Panc1 (cell line): Measurements from ENCODE around the gene NECTIN4. TPM values are rescaled to one million over a fixed set of nuclear protein-coding genes. Genes with fewer than 3 reads are reported as not detected.

Source experiments
- ATAC-seq: fragments of 200-7000 bp; cut with Tn5 transposase; 2 replicates; pipeline ENCODE4 v1.9.1; 2020; ENCODE audit warnings: mild to moderate bottlenecking, moderate library complexity
- BruUV-seq: library from RNA; stranded (reverse); fragments of 400-500 nt; replicated peaks from 2 replicates; lab custom pipeline; 2021; lab: Mats Ljungman, UMichigan
- CTCF ChIA-PET: fragments of 300-600 bp; sonication (Branson Sonifier 250); formaldehyde crosslinking; loops from one replicate; lab custom pipeline; 2022; ENCODE audit warnings: antibody characterized with exemption; lab: Charles Lee
- POLR2A ChIA-PET: fragments of 300-600 bp; sonication (Branson Sonifier 250); formaldehyde crosslinking; loops from one replicate; lab custom pipeline; 2022; ENCODE audit warnings: antibody characterized with exemption; lab: Charles Lee
- DNase-seq: peaks from one replicate; pipeline ENCODE4 v3.0.0-alpha.2; 2010; ENCODE audit warnings: low read depth, low spot score
- H3K27ac ChIP-seq: 2 replicates; pipeline ENCODE4 v1.5.1; 2011; ENCODE audit warnings: mild to moderate bottlenecking, low read length, inconsistent platforms
- H3K27me3 ChIP-seq: fragments of 200-500 bp; sonication (Bioruptor generic); 2 replicates; pipeline ENCODE4 v1.6.0; 2014; ENCODE audit warnings: low read length, inconsistent platforms; ENCODE audit not compliant: control insufficient read depth, insufficient read depth
- H3K36me3 ChIP-seq: fragments of 200-500 bp; sonication (Bioruptor generic); 2 replicates; pipeline ENCODE4 v1.5.1; 2014; ENCODE audit warnings: inconsistent platforms, mild to moderate bottlenecking, low read length, moderate library complexity; ENCODE audit not compliant: control insufficient read depth, insufficient read depth
- H3K4me1 ChIP-seq: 2 replicates; pipeline ENCODE4 v1.5.1; 2011; ENCODE audit warnings: inconsistent platforms, mild to moderate bottlenecking, low read length, moderate library complexity; ENCODE audit not compliant: control insufficient read depth, insufficient read depth
- H3K4me3 ChIP-seq, 2 experiments: 2 replicates each; pipeline ENCODE4 v1.5.1; 2011 to 2012; ENCODE audit warnings: low read depth in 2 of 2, low read length in 2 of 2, mild to moderate bottlenecking in 2 of 2, inconsistent platforms in 1 of 2, moderate library complexity in 1 of 2
- H3K9me3 ChIP-seq: fragments of 200-500 bp; sonication (Bioruptor generic); 2 replicates; pipeline ENCODE4 v1.5.1; 2014; ENCODE audit warnings: low read depth, mild to moderate bottlenecking, inconsistent platforms, low read length, moderate library complexity; ENCODE audit not compliant: control insufficient read depth, insufficient read depth
- POLR2AphosphoS5 ChIP-seq: IDR thresholded peaks from 2 replicates; pipeline ENCODE4 v1.6.1; 2012; ENCODE audit warnings: mild to moderate bottlenecking, low read depth, low read length, moderate library complexity
- SIN3A ChIP-seq: IDR thresholded peaks from 2 replicates; pipeline ENCODE4 v1.6.1; 2012; ENCODE audit warnings: low read depth, mild to moderate bottlenecking, low read length, moderate library complexity, borderline replicate concordance; ENCODE audit not compliant: insufficient read depth
- TCF7L2 ChIP-seq: IDR thresholded peaks from 2 replicates; pipeline ENCODE4 v1.6.1; 2011; ENCODE audit warnings: mild to moderate bottlenecking, low read depth, low read length, inconsistent platforms
- in situ Hi-C: cut with HindIII; loops from 2 replicates; pipeline ENCODE4 v1.10.0; 2016; ENCODE audit warnings: low sequenced_read_pairs, low pct_unique_long_range_greater_than_20kb
- intact Hi-C: fragments of 100-400 bp; cut with micrococcal nuclease; formaldehyde crosslinking; loops from one replicate; pipeline ENCODE4 v1.10.0; 2022; ENCODE audit not compliant: unreplicated experiment
- total RNA-seq: library from RNA; stranded (reverse); gene quantifications from one replicate; pipeline ENCODE4 v1.2.1, GENCODE V29; 2021; ENCODE audit not compliant: unreplicated experiment
- TF ChIP-seq, protein P1 (sequence below): fragments of 450-650 bp; IDR thresholded peaks from 2 replicates; pipeline ENCODE4 v1.5.1; 2017; ENCODE audit warnings: mild to moderate bottlenecking
- TF ChIP-seq, protein P2 (sequence below), 2 experiments: IDR thresholded peaks; 2 replicates each; pipeline ENCODE4 v1.6.1; 2011 to 2012; ENCODE audit warnings: low read depth in 2 of 2, control low read depth in 1 of 2, low read length in 1 of 2, mild to moderate bottlenecking in 1 of 2, moderate library complexity in 1 of 2; ENCODE audit not compliant: insufficient read depth in 1 of 2

Gene NECTIN4
- total RNA-seq, 1 experiment from 2014 or later = not detected

DNA sequence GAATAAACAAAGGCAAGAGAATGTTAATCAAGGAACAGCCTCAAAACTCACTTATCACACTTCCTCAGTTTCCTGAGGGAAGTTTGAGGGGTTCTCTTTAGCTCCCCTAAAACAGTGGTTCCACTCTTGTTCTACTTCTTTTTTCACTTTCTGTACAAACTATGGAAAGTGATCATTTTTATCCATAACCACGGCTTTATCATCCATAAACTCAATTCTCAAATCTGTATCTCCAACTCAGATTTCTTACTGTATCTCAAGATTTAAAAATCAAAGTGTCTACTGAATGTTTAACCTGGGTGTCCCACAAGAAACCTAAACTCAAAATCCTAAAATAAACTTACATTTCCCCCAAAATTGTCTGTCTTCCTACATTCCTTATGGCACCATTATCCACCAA lies 24.6 kb upstream of the NECTIN4 start:
- Histone ChIP-seq H3K27ac (peak overlapping the region; percentile 59; the same call in 1 of the 2 replicates), H3K9me3 (no peaks in the 10 kb centered on the region), H3K27me3 (no peaks in the 10 kb centered on the region), H3K4me1 (peaks cover 22% of the 10 kb centered on the region), H3K4me3 (no peak overlapping the region), H3K36me3 (peaks cover 4% of the 10 kb centered on the region; the same call in 1 of the 2 replicates)
- in situ Hi-C loops = no loop called here
- DNase-seq (no peak), ATAC-seq (no peak)
- intact Hi-C loops = no loop called here
- CTCF ChIA-PET = interaction anchor here (0.6 kb wide), 1 partner anchor 32 kb away, joined by 4 read pairs; no protein-coding TSS in a partner anchor
- TF ChIP-seq, protein P1, sequence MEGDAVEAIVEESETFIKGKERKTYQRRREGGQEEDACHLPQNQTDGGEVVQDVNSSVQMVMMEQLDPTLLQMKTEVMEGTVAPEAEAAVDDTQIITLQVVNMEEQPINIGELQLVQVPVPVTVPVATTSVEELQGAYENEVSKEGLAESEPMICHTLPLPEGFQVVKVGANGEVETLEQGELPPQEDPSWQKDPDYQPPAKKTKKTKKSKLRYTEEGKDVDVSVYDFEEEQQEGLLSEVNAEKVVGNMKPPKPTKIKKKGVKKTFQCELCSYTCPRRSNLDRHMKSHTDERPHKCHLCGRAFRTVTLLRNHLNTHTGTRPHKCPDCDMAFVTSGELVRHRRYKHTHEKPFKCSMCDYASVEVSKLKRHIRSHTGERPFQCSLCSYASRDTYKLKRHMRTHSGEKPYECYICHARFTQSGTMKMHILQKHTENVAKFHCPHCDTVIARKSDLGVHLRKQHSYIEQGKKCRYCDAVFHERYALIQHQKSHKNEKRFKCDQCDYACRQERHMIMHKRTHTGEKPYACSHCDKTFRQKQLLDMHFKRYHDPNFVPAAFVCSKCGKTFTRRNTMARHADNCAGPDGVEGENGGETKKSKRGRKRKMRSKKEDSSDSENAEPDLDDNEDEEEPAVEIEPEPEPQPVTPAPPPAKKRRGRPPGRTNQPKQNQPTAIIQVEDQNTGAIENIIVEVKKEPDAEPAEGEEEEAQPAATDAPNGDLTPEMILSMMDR = no peak
- TF ChIP-seq SIN3A = no peak
- TF ChIP-seq TCF7L2 = no peak
- no peak for TF ChIP-seq POLR2AphosphoS5
- TF ChIP-seq, protein P2, sequence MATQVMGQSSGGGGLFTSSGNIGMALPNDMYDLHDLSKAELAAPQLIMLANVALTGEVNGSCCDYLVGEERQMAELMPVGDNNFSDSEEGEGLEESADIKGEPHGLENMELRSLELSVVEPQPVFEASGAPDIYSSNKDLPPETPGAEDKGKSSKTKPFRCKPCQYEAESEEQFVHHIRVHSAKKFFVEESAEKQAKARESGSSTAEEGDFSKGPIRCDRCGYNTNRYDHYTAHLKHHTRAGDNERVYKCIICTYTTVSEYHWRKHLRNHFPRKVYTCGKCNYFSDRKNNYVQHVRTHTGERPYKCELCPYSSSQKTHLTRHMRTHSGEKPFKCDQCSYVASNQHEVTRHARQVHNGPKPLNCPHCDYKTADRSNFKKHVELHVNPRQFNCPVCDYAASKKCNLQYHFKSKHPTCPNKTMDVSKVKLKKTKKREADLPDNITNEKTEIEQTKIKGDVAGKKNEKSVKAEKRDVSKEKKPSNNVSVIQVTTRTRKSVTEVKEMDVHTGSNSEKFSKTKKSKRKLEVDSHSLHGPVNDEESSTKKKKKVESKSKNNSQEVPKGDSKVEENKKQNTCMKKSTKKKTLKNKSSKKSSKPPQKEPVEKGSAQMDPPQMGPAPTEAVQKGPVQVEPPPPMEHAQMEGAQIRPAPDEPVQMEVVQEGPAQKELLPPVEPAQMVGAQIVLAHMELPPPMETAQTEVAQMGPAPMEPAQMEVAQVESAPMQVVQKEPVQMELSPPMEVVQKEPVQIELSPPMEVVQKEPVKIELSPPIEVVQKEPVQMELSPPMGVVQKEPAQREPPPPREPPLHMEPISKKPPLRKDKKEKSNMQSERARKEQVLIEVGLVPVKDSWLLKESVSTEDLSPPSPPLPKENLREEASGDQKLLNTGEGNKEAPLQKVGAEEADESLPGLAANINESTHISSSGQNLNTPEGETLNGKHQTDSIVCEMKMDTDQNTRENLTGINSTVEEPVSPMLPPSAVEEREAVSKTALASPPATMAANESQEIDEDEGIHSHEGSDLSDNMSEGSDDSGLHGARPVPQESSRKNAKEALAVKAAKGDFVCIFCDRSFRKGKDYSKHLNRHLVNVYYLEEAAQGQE (IDR thresholded peaks at IDR 0.05; ENCODE audit: insufficient read depth in 1 of 2, low read depth in 2 of 2, low read length in 1 of 2) = no peak
- BruUV-seq = no TSS peak
- POLR2A ChIA-PET = interaction anchor here (0.6 kb wide), 1 partner anchor 15 kb away, joined by 3 read pairs; no protein-coding TSS in a partner anchor

DNA sequence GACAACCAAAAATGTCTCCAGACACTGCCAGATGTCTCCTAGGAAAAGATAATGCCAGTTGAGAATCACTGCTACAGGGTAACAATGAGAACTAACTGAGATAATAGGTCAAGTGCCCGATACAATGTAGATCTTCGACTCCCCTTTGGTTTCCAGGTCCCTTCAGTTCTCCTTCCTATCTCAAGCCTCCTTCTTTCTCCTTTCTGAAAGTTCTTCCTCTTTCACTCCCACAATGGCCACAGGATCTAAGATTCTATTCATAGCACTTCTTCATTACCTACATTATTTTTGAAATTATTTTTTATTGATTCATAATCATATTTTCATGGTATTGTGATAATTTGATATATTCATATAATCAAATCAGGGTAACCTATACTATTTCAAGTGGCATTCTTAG lies 22.2 kb upstream of the NECTIN4 start:
- TF ChIP-seq POLR2AphosphoS5 = no peak
- TF ChIP-seq, protein P1 = no peak
- no peak for TF ChIP-seq TCF7L2
- TF ChIP-seq SIN3A = no peak
- TF ChIP-seq, protein P2 (IDR thresholded peaks at IDR 0.05; ENCODE audit: insufficient read depth in 1 of 2, low read depth in 2 of 2, low read length in 1 of 2) = no peak
- ATAC-seq (no peak), DNase-seq (no peak)
- BruUV-seq = no TSS peak
- no peaks in the 10 kb centered on the region for H3K27me3 ChIP-seq
- ChIA-PET POLR2A (no interaction called here), CTCF (no interaction called here)
- H3K9me3 ChIP-seq = no peaks in the 10 kb centered on the region
- no peaks in the 10 kb centered on the region; the same call in 1 of the 2 replicates for H3K36me3 ChIP-seq
- intact Hi-C loops = no loop called here
- H3K4me1 ChIP-seq = peaks cover 15% of the 10 kb centered on the region
- no peak overlapping the region for H3K4me3 ChIP-seq
- in situ Hi-C loops = no loop called here
- H3K27ac ChIP-seq = no peak overlapping the region
